H1 (cell line): ENCODE data around the gene CCDC117. TPM values are rescaled to one million over a fixed set of nuclear protein-coding genes. Genes with fewer than 3 reads are reported as not detected.
A peak's percentile ranks its signal among the peaks of the same experiment; 100 is the strongest.

ENCODE experiments used
- ATF2 ChIP-seq: IDR thresholded peaks from 2 replicates; pipeline ENCODE4 v1.6.1; 2012; ENCODE audit warnings: low read length, inconsistent platforms
- CBX5 ChIP-seq: fragments of 300-800, 300-1000 bp; sonication (generic); IDR thresholded peaks from 2 replicates; pipeline ENCODE4 v1.7.1; 2016; ENCODE audit warnings: antibody characterized with exemption, low read length, low read depth
- CREB1 ChIP-seq: IDR thresholded peaks from 2 replicates; pipeline ENCODE4 v1.6.1; 2012; ENCODE audit warnings: inconsistent platforms
- EP300 ChIP-seq, 2 experiments: IDR thresholded peaks; 1 replicate in 1 of 2; 2 replicates in 1 of 2; pipeline ENCODE4 v1.6.1; 2011 to 2012; ENCODE audit warnings: low read depth in 2 of 2, low read length in 2 of 2, mild to moderate bottlenecking in 2 of 2, borderline replicate concordance in 1 of 2, inconsistent platforms in 1 of 2, moderate library complexity in 1 of 2
- GTF2F1 ChIP-seq: IDR thresholded peaks from 2 replicates; pipeline ENCODE4 v1.6.1; 2012; ENCODE audit warnings: low read depth, low read length, improper control_type of control experiment, borderline replicate concordance
- HDAC2 ChIP-seq, 2 experiments: fragments of 300-600 bp in 1 of 2; sonication (generic) in 1 of 2; IDR thresholded peaks; 2 replicates each; pipeline ENCODE4 v1.6.1; 2011 to 2012; ENCODE audit warnings: low read depth in 2 of 2, low read length in 2 of 2, mild to moderate bottlenecking in 2 of 2, moderate library complexity in 2 of 2, borderline replicate concordance in 1 of 2, inconsistent platforms in 1 of 2
- JUN ChIP-seq: IDR thresholded peaks from 2 replicates; pipeline ENCODE4 v1.6.1; 2011; ENCODE audit warnings: low read depth, mild to moderate bottlenecking, improper control_type of control experiment, low read length
- KDM1A ChIP-seq: fragments of 200-600, 300-600 bp; sonication (generic); IDR thresholded peaks from 2 replicates; pipeline ENCODE4 v1.7.1; 2016; ENCODE audit warnings: mild to moderate bottlenecking, low read length, borderline replicate concordance
- KDM4A ChIP-seq: IDR thresholded peaks from one replicate; pipeline ENCODE4 v1.7.1; 2012; ENCODE audit warnings: low read depth, mild to moderate bottlenecking, moderate library complexity, low read length, inconsistent platforms; ENCODE audit not compliant: severe bottlenecking
- MAFK ChIP-seq: IDR thresholded peaks from 2 replicates; pipeline ENCODE4 v1.6.1; 2012; ENCODE audit warnings: low read depth, mild to moderate bottlenecking, improper control_type of control experiment, low read length
- MAX ChIP-seq: IDR thresholded peaks from 2 replicates; pipeline ENCODE4 v1.6.1; 2012; ENCODE audit warnings: inconsistent platforms
- NANOG ChIP-seq: IDR thresholded peaks from 2 replicates; pipeline ENCODE4 v1.6.1; 2011; ENCODE audit warnings: low read length, low read depth, mild to moderate bottlenecking, inconsistent platforms; ENCODE audit not compliant: insufficient read depth, poor library complexity, severe bottlenecking
- NRF1 ChIP-seq: IDR thresholded peaks from 2 replicates; pipeline ENCODE4 v1.6.1; 2011; ENCODE audit warnings: mild to moderate bottlenecking, low read depth, low read length, improper control_type of control experiment
- PHF8 ChIP-seq: fragments of 200-600 bp; sonication (generic); conservative IDR thresholded peaks from 2 replicates; pipeline ENCODE4 v1.7.1; 2012; ENCODE audit warnings: low read depth, mild to moderate bottlenecking, inconsistent platforms, low read length, moderate library complexity
- POU5F1 ChIP-seq: IDR thresholded peaks from 2 replicates; pipeline ENCODE4 v1.6.1; 2011; ENCODE audit warnings: low read depth, mild to moderate bottlenecking, low read length, moderate library complexity
- RBBP5 ChIP-seq: IDR thresholded peaks from 2 replicates; pipeline ENCODE4 v1.7.1; 2012; ENCODE audit warnings: low read depth, mild to moderate bottlenecking, inconsistent platforms, low read length, moderate library complexity, borderline replicate concordance
- RFX5 ChIP-seq: IDR thresholded peaks from 2 replicates; pipeline ENCODE4 v1.6.1; 2011; ENCODE audit warnings: low read depth, low read length, improper control_type of control experiment, borderline replicate concordance
- SP1 ChIP-seq: IDR thresholded peaks from 2 replicates; pipeline ENCODE4 v1.6.1; 2011; ENCODE audit warnings: low read depth, low read length
- SRF ChIP-seq: IDR thresholded peaks from 2 replicates; pipeline ENCODE4 v1.6.1; 2011; ENCODE audit warnings: mild to moderate bottlenecking, low read depth, low read length, moderate library complexity
- polyA plus RNA-seq, 7 experiments: library from polyadenylated mRNA; depleted of rRNA in 3 of 7; stranded (reverse) in 5 of 7; unstranded in 2 of 7; fragments of >200 nt in 5 of 7; fragments of 200-250 nt in 2 of 7; gene quantifications; 1 replicate in 5 of 7; 2 replicates in 1 of 7; 4 replicates in 1 of 7; pipeline versions ENCODE4 v1.2.1 to v1.2.3, GENCODE V29; 2011 to 2013; ENCODE audit warnings: missing spikeins in 2 of 7, mixed read lengths in 2 of 7
- total RNA-seq: library from RNA; stranded (reverse); fragmentation: NEBNext Ultra II Directional; extraction: Animal tissue kit (Norgen Biotek cat#: 25700); gene quantifications from 2 replicates; pipeline ENCODE4 v1.2.1, GENCODE V29; 2021

Gene CCDC117
- total and polyA plus RNA-seq, 2 of the 8 experiments (the other 6 are each of a cell fraction or from before 2014, with no cell fraction given) = 9.1 to 43.1 TPM

- TF ChIP-seq SRF (0 out of 2 replicates have a peak, but pooled peaks have one; percentile 6), RFX5 (no peak), MAX (no peak; the same call in none of the 2 replicates), JUN (no peak), RBBP5 (no peak), EP300 (IDR thresholded peaks at IDR 0.05; ENCODE audit: borderline replicate concordance in 1 of 2, low read depth in 2 of 2, low read length in 2 of 2) (no peak; a peak in 1 of 3 replicates), POU5F1 (no peak), HDAC2 (IDR thresholded peaks at IDR 0.05; ENCODE audit: borderline replicate concordance in 1 of 2, low read depth in 2 of 2, low read length in 2 of 2) (peak in 1 of 2 experiments; percentile 47; a peak in 1 of 4 replicates), ATF2 (no peak), SP1 (peak; percentile 95), KDM1A (peak; percentile 53; the same call in 1 of the 2 replicates), CBX5 (no peak), MAFK (no peak), CREB1 (peak; percentile 82), NRF1 (no peak), KDM4A (peak; percentile 81), GTF2F1 (0 out of 2 replicates have a peak, but pooled peaks have one; percentile 72), PHF8 (peak; percentile 73), NANOG (no peak)
These were observed 30.5 kb upstream of the CCDC117 start, which contains the start of the genes CHEK2 and HSCB (continued) for GRCh38 chr22:28741785-28742561.
